HCT116 (cell line): ENCODE measurements around the gene SERGEF.

Source experiments
- CTCF ChIP-seq, 3 experiments: fragments of 200-600 bp in 1 of 3; sonication (generic) in 1 of 3; IDR thresholded peaks in 2 of 3; conservative IDR thresholded peaks in 1 of 3; 2 replicates each; pipeline ENCODE4 v1.5.1; 2012 to 2017; ENCODE audit warnings: low read depth in 2 of 3, low read length in 2 of 3, antibody characterized with exemption in 1 of 3, borderline replicate concordance in 1 of 3, control low read depth in 1 of 3, mild to moderate bottlenecking in 1 of 3, mixed read lengths in 1 of 3, mixed run types in 1 of 3, moderate library complexity in 1 of 3; ENCODE audit not compliant: insufficient read depth in 1 of 3
- EGR1 ChIP-seq: IDR thresholded peaks from 2 replicates; pipeline ENCODE4 v1.6.1; 2012; ENCODE audit warnings: low read depth
- EZH2 ChIP-seq: fragments of 200-600 bp; sonication (generic); IDR thresholded peaks from 2 replicates; pipeline ENCODE4 v1.6.1; 2017; ENCODE audit warnings: antibody characterized with exemption, mixed run types
- EZH2phosphoT487 ChIP-seq: fragments of 200-600 bp; IDR thresholded peaks from 2 replicates; pipeline ENCODE4 v1.6.1; 2018; ENCODE audit warnings: antibody characterized with exemption, borderline replicate concordance
- POLR2A ChIP-seq: IDR thresholded peaks from 2 replicates; pipeline ENCODE4 v1.7.0; 2011; ENCODE audit warnings: borderline replicate concordance; ENCODE audit not compliant: insufficient read depth, insufficient read length; ENCODE audit errors: extremely low read depth
- POLR2AphosphoS5 ChIP-seq: IDR thresholded peaks from 2 replicates; pipeline ENCODE4 v1.6.1; 2011; ENCODE audit warnings: mild to moderate bottlenecking, low read depth, low read length, moderate library complexity
- RAD21 ChIP-seq: IDR thresholded peaks from 2 replicates; pipeline ENCODE4 v1.6.1; 2012; ENCODE audit warnings: low read depth, mild to moderate bottlenecking
- REST ChIP-seq: IDR thresholded peaks from 2 replicates; pipeline ENCODE4 v1.6.1; 2012; ENCODE audit warnings: low read depth
- TCF7L2 ChIP-seq: IDR thresholded peaks from 2 replicates; pipeline ENCODE4 v1.7.0; 2011; ENCODE audit warnings: borderline replicate concordance, inconsistent platforms; ENCODE audit not compliant: insufficient read depth, insufficient read length; ENCODE audit errors: extremely low read depth
- YY1 ChIP-seq: IDR thresholded peaks from 2 replicates; pipeline ENCODE4 v1.6.1; 2011; ENCODE audit warnings: low read length, low read depth, moderate library complexity, mild to moderate bottlenecking; ENCODE audit not compliant: insufficient replicate concordance; ENCODE audit errors: extremely low read depth
- ZBTB33 ChIP-seq: IDR thresholded peaks from 2 replicates; pipeline ENCODE4 v1.6.1; 2011; ENCODE audit warnings: mild to moderate bottlenecking, low read length, moderate library complexity; ENCODE audit not compliant: insufficient replicate concordance; ENCODE audit errors: extremely low read depth

- no peak for TF ChIP-seq CTCF (IDR thresholded peaks at IDR 0.05 in 2 of 3, conservative IDR thresholded peaks at IDR 0.05 in 1 of 3; ENCODE audit: borderline replicate concordance in 1 of 3, insufficient read depth in 1 of 3, low read depth in 2 of 3, low read length in 2 of 3)
- TF ChIP-seq RAD21: no peak
- no peak for TF ChIP-seq POLR2A
- no peak for TF ChIP-seq TCF7L2
- no peak for TF ChIP-seq POLR2AphosphoS5
- TF ChIP-seq ZBTB33: no peak
- TF ChIP-seq EGR1: no peak
- no peak for TF ChIP-seq EZH2
- TF ChIP-seq EZH2phosphoT487: no peak
- TF ChIP-seq YY1: no peak
- no peak for TF ChIP-seq REST
Observed at GRCh38 chr11:17763244-17763643, 249.6 kb downstream of the SERGEF start.
